GM12878 (cell line): Measurements from ENCODE around the gene TMEM127. TPM values are rescaled to one million over a fixed set of nuclear protein-coding genes. Genes with fewer than 3 reads are reported as not detected.
"Not testable (repeated sequence)": the region's sequence is repeated elsewhere in the genome, so short reads cannot be mapped to it uniquely, and the experiment has no call there.

Experiments used
- ATAC-seq: fragments of 200-7000 bp; cut with Tn5 transposase; 3 replicates; pipeline ENCODE4 v1.9.1; 2020; ENCODE audit warnings: mild to moderate bottlenecking, moderate library complexity
- BruUV-seq: library from RNA; stranded (reverse); fragments of 400-500 nt; replicated peaks from 2 replicates; lab custom pipeline; 2021; lab: Mats Ljungman, UMichigan
- CTCF ChIA-PET: fragments of 300-600 bp; sonication (Branson Sonifier 250); formaldehyde crosslinking; extraction: SDS; loops from one replicate; lab custom pipeline; 2021; ENCODE audit warnings: inconsistent platforms; lab: Yijun Ruan, JAX
- POLR2A ChIA-PET: fragments of 350-600 bp; formaldehyde crosslinking; extraction: SDS; loops from one replicate; lab custom pipeline; 2021; ENCODE audit warnings: inconsistent platforms; lab: Charles Lee
- RAD21 ChIA-PET: fragments of 300-600 bp; sonication (Branson Sonifier 250); formaldehyde crosslinking; loops from one replicate; lab custom pipeline; 2023; ENCODE audit warnings: antibody characterized with exemption; ENCODE audit not compliant: unreplicated experiment; lab: Charles Lee
- SMC1A ChIA-PET: fragments of 300-600 bp; sonication (Branson Sonifier 250); formaldehyde crosslinking; loops from one replicate; lab custom pipeline; 2023; ENCODE audit not compliant: unreplicated experiment, uncharacterized antibody; lab: Charles Lee
- DNase-seq: peaks from one replicate; pipeline ENCODE4 v3.0.0-alpha.2; 2011; ENCODE audit warnings: low read depth, low spot score
- FAIRE-seq: peaks from 3 replicates; lab custom pipeline; 2011; peaks lifted over from hg19 to GRCh38; lab: Jason Lieb, UNC
- H2AFZ ChIP-seq: 2 replicates; pipeline ENCODE4 v1.6.0; 2011; ENCODE audit warnings: low read depth, low read length, control low read depth; ENCODE audit not compliant: control insufficient read depth
- H3K27ac ChIP-seq: 2 replicates; pipeline ENCODE4 v1.5.1; 2011; ENCODE audit warnings: control low read depth; ENCODE audit not compliant: control insufficient read depth, insufficient read depth
- H3K27me3 ChIP-seq, 2 experiments: replicated peaks in 1 of 2; 2 replicates each; pipeline versions ENCODE4 v1.6.0 to v1.6.1; 2011; ENCODE audit warnings: low read length in 1 of 2; ENCODE audit not compliant: control insufficient read depth in 2 of 2, insufficient read depth in 2 of 2
- H3K36me3 ChIP-seq, 2 experiments: 2 replicates each; pipeline ENCODE4 v1.5.1; 2011; ENCODE audit warnings: low read length in 1 of 2; ENCODE audit not compliant: control insufficient read depth in 2 of 2, insufficient read depth in 2 of 2
- H3K4me1 ChIP-seq: 2 replicates; pipeline ENCODE4 v1.6.1; 2011; ENCODE audit warnings: mild to moderate bottlenecking, low read length, moderate library complexity, mixed read lengths; ENCODE audit not compliant: control insufficient read depth, insufficient read depth
- H3K4me2 ChIP-seq: 2 replicates; pipeline ENCODE4 v1.6.0; 2011; ENCODE audit warnings: control low read depth; ENCODE audit not compliant: control insufficient read depth, insufficient read depth
- H3K4me3 ChIP-seq: fragments of 200-600 bp; sonication (generic); 2 replicates; pipeline ENCODE4 v1.5.1; 2016
- H3K79me2 ChIP-seq: 2 replicates; pipeline ENCODE4 v1.6.0; 2011; ENCODE audit warnings: low read length; ENCODE audit not compliant: control insufficient read depth, insufficient read depth
- H3K9ac ChIP-seq: 2 replicates; pipeline ENCODE4 v1.8.0; 2011; ENCODE audit warnings: low read length, control low read depth, mixed read lengths; ENCODE audit not compliant: control insufficient read depth, insufficient read depth
- H3K9me3 ChIP-seq: replicated peaks from 3 replicates; pipeline ENCODE4 v1.5.1; 2011; ENCODE audit warnings: mild to moderate bottlenecking, low read length; ENCODE audit not compliant: control insufficient read depth, insufficient read depth
- H4K20me1 ChIP-seq: 2 replicates; pipeline ENCODE4 v1.6.0; 2011; ENCODE audit not compliant: control insufficient read depth, insufficient read depth
- PAX5 ChIP-seq: IDR thresholded peaks from 2 replicates; pipeline ENCODE4 v1.6.1; 2011; ENCODE audit warnings: low read depth, low read length, borderline replicate concordance
- WGBS: methylation state at CpG from one replicate; pipeline ENCODE4 v1.1.6; 2016; ENCODE audit warnings: low lambda C conversion rate; ENCODE audit not compliant: insufficient replicate concordance, insufficient coverage; ENCODE audit errors: missing lambda C conversion rate; 5-methylcytosine and 5-hydroxymethylcytosine counted together
- in situ Hi-C: fragments of 300-500 bp; cut with MboI; formaldehyde crosslinking; loops from 9 replicates; pipeline ENCODE4 v1.14.3; 2018; ENCODE audit warnings: mixed read lengths
- intact Hi-C: fragments of 100-400 bp; cut with micrococcal nuclease; formaldehyde crosslinking; loops from one replicate; pipeline ENCODE4 v1.14.2; 2022; ENCODE audit not compliant: unreplicated experiment
- polyA plus RNA-seq, 11 experiments: library from polyadenylated mRNA; depleted of rRNA in 4 of 11; unstranded in 6 of 11; stranded (reverse) in 5 of 11; fragments of >200 nt; fragmentation: Nextera tagmentation in 4 of 11; fragmentation: Illumina TruSeq in 1 of 11; extraction: Ambion mirVana in 4 of 11; extraction: Trizol in 1 of 11; gene quantifications; 1 replicate in 1 of 11; 2 replicates in 10 of 11; pipeline versions ENCODE4 v1.2.1 to v1.2.3, GENCODE V29; 2011 to 2016; ENCODE audit warnings: inconsistent platforms in 2 of 11, missing spikeins in 2 of 11, low read depth in 1 of 11
- total RNA-seq, 4 experiments: library from RNA; depleted of rRNA in 3 of 4; stranded (reverse); fragments of >200 nt in 3 of 4; fragmentation: Illumina TruSeq in 1 of 4; extraction: Trizol in 1 of 4; gene quantifications; 2 replicates each; pipeline versions ENCODE4 v1.2.1 to v1.2.3, GENCODE V29; 2013 to 2021

Gene TMEM127
- total and polyA plus RNA-seq, 10 of the 15 experiments (the other 5 are each of a cell fraction or from before 2014, with no cell fraction given): 2.6 to 27.2 (median 17.7) TPM

GRCh38 chr2:96296925-96297324 lies 31.1 kb upstream of the TMEM127 start:
- RAD21 ChIA-PET: interaction anchor here (1.5 kb wide), 1 partner anchor 44 kb away, joined by 3 read pairs; no protein-coding TSS in a partner anchor
- intact Hi-C loops: no loop called here
- H2AFZ ChIP-seq: no peak overlapping the region
- H3K79me2 ChIP-seq: peaks cover 5% of the 10 kb centered on the region
- CTCF ChIA-PET: no interaction called here
- H3K4me2 ChIP-seq: no peak overlapping the region
- H3K9ac ChIP-seq: no peak overlapping the region
- no TSS peak for BruUV-seq
- ATAC-seq (no peak), FAIRE-seq (no peak), DNase-seq (no peak)
- no peaks in the 10 kb centered on the region for H3K9me3 ChIP-seq
- SMC1A ChIA-PET: no interaction called here
- peaks cover 27 to 52% of the 10 kb centered on the region in 2 experiments for H3K36me3 ChIP-seq
- POLR2A ChIA-PET: no interaction called here
- H3K4me1 ChIP-seq: no peaks in the 10 kb centered on the region
- in situ Hi-C loops: no loop called here
- TF ChIP-seq PAX5: no peak
- no peaks in the 10 kb centered on the region for H3K27me3 ChIP-seq
- WGBS: 88% methylated on average over 5 of the region's 5 CpGs
- H3K4me3 ChIP-seq: no peak overlapping the region
- no peak overlapping the region for H3K27ac ChIP-seq
- H4K20me1 ChIP-seq: no peaks in the 10 kb centered on the region

- BruUV-seq, H4K20me1 ChIP-seq, H3K27me3 ChIP-seq, H3K4me1 ChIP-seq, H3K4me2 ChIP-seq, RAD21 ChIA-PET, H3K27ac ChIP-seq, DNase-seq, H2AFZ ChIP-seq, in situ Hi-C loops, ATAC-seq, H3K4me3 ChIP-seq, intact Hi-C loops, H3K79me2 ChIP-seq, FAIRE-seq, H3K9ac ChIP-seq, H3K9me3 ChIP-seq: not testable (repeated sequence)
- 96% methylated on average over 8 of the region's 8 CpGs for WGBS
- ChIA-PET CTCF (interaction anchor here (0.6 kb wide), 1 partner anchor 77 kb away, joined by 3 read pairs; no protein-coding TSS in a partner anchor), POLR2A (interaction anchor here (0.7 to 1.0 kb wide), 2 partner anchors 10 to 51 kb away, joined by 3 to 4 read pairs; no protein-coding TSS in a partner anchor), SMC1A (interaction anchor here (1.0 to 1.2 kb wide), 2 partner anchors 11 to 27 kb away, joined by 3 to 4 read pairs; partner anchors contain the start of gene SNRNP200)
- H3K36me3 ChIP-seq: peaks cover 42 to 67% of the 10 kb centered on the region in 2 experiments
Observed at GRCh38 chr2:96294271-96294670, 28.5 kb upstream of the TMEM127 start.
